SIG-M5 treated with dmso at 0.1 percent for 504 hours (cell line): ENCODE measurements around the gene RSL1D1.

Source experiments
- DNase-seq: peaks from one replicate; lab custom pipeline; 2025; ENCODE audit not compliant: unreplicated experiment; lab: John Stamatoyannopoulos, UW

RSL1D1 gene

DNA sequence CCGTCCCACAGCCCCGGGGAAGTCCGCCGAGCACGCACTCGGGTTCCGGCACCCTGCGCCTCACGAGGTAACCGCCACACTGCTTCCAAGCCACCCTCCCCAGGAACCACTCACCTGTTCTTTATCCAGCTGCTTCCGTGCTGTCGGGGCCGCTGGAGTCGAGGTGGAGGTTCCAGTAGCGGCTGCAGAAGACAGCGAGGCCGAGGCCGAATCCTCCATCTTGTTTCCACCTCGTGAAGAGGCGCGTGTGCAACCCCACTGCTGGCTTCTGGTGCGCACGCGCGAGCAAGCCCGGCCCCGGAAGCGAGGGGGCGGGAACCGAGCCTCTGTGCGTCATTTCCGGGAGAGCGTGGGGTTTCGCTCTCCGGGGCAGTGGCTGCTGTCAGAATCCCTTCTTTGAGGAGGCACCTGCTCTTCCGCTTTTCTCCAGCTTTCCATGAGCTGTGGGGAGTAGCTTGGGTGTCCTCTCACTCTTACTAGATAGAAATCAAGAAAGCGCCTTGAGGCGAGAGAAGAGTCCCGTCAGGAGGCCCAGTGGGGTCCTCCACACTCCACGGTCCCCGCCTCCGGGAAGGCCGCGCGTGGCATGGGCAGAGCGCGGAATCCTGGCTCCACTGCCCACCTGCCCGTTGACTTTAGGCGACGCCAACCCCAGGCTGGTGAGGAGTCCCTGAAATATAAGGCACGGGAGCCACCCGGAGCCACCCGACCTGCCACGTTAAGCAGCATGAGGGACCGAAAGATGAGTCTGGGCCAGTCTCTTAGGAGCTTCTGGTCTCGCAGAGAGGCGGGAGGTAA is at the start of gene RSL1D1:
RSL1D1 (minus strand) TSS at position 249 of the 798 bp plus-strand sequence; CDS start at position 219, 30 bp downstream.
- peak; percentile 91 for DNase-seq

GRCh38 chr16:11901091-11901490 is 49.7 kb upstream of the RSL1D1 start:
- no peak for DNase-seq

- DNase-seq: no peak
Measured at GRCh38 chr16:11896486-11897176, 45.3 kb upstream of the RSL1D1 start.

- DNase-seq: no peak
Measured at GRCh38 chr16:11893571-11893970, 42.2 kb upstream of the RSL1D1 start.

DNA sequence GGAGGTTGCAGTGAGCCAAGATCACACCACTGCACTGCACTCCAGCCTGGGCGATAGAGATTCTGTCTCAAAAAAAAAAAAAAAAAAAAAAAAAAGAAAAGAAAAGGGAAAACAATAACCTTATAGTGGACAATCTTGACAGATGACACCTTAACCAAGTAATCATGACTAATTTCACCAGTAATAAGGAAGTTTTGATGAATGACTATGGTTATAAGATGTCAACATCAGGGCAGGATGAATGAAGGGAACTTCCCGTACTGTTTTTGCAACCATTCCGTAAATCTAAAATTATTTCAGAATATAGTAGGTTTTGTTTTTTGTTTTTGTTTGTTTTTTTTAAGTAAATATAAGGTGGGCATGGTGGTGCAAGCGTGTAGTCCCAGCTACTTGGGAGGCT is 41.4 kb upstream of the RSL1D1 start:
- DNase-seq: no peak

GRCh38 chr16:11890231-11890965 is 39.1 kb upstream of the RSL1D1 start:
- no peak for DNase-seq

- DNase-seq: no peak
Measured at GRCh38 chr16:11886881-11887280, 35.5 kb upstream of the RSL1D1 start.

DNA sequence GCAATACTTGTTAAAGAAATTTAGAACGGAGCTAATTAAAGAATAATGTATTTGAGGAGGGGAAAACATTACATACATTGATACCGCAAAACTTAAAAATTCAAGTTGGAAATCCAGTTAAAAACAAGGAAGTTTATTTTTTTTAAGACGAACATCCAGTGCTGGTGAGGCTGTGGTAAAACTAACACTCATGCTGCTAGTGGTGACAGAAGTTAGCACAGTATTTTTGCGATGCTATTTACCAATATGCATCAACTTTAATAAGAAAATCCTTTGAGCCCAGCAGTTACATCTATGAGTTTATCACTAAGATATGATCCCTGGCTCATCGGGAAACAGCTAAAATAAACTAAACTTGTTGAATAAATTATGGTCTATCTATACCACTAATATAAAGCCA is 32.7 kb upstream of the RSL1D1 start:
- DNase-seq: no peak

GRCh38 chr16:11880007-11880406 is 28.7 kb upstream of the RSL1D1 start:
- no peak for DNase-seq

- DNase-seq: no peak
Measured at GRCh38 chr16:11877374-11877773, 26.0 kb upstream of the RSL1D1 start.

- no peak for DNase-seq
Measured at GRCh38 chr16:11876306-11876705, 25.0 kb upstream of the RSL1D1 start.

DNA sequence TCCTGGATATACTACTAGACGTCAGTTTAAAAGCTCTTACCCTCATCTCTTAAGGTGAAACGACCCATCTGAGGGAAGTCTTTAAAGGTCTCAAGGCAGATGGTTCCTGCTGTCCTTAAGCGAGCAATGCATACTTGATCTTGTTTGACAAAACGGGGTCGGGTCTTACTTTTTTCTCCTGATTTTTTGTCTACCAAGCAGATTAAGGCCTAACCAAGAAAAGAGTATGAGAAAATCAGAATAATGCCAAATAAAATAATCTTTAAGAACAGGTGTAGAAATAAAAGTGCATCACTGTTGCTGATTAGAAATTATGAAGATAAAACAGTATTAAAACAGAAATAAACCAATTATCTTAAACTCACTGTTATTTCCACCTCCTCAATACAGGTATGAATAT is 24.4 kb upstream of the RSL1D1 start:
- no peak for DNase-seq

DNA sequence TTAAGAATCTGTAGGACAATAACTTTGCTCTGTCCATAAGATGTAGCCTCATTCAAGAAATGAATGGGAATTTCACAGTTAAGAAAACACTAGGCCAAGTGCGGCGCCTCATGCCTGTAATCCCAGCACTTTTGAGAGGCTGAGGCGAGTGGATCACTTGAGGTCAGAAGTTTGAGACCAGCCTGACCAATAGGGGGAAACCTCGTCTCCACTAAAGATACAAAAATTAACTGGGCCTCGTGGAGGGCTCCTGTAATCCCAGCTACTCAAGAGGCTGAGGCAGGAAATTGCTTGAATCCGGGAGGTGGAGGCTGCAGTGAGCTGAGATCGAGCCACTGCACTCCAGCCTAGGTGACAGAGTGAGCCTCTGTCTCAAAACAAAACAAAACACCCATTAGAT is 19.9 kb upstream of the RSL1D1 start:
- no peak for DNase-seq

- DNase-seq: no peak
Measured at GRCh38 chr16:11870399-11870798, 19.1 kb upstream of the RSL1D1 start.

DNA sequence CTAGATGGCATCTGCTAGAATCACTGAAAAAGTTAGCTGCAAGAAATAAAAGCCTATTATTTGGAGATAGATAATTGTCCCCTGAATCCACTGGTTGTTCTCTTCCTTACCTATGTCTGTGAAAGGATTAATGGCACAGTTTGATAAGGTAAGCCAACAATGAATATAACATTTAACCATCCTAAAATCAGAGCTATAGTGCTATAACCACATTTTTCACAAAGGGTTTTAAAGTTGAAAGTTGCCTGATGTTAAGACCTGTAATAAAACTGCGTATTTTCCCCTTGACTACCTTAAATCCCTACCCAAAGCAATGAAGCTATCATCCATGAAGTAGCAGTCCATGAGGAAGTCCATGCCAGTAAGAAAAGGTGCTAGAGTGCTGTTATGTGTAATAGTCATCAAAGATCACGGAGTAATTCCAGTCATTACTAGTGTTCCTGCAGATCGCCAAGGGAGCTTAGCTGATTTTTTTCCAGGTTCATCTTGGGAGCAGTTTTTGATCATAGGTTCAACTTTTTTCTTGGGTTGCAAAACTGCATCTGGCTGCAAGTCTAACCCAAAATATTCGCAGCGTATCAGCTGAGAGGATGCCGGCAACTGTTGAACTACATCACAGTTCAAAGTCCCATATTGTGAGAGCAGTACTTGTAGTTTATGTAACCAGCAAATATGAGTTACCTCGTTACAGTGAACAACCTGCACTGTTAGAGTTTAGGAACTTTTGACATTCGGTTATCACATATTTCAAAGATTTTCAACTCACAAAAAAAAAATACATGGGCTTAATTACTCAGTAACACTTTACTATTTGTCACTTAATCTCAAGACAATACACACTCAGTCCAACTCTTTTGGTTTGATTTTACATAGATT is 18.2 kb upstream of the RSL1D1 start:
- DNase-seq: no peak

- DNase-seq: no peak
Measured at GRCh38 chr16:11868412-11868980, 17.2 kb upstream of the RSL1D1 start.

- no peak for DNase-seq
Measured at GRCh38 chr16:11862489-11862888, 11.1 kb upstream of the RSL1D1 start.

DNA sequence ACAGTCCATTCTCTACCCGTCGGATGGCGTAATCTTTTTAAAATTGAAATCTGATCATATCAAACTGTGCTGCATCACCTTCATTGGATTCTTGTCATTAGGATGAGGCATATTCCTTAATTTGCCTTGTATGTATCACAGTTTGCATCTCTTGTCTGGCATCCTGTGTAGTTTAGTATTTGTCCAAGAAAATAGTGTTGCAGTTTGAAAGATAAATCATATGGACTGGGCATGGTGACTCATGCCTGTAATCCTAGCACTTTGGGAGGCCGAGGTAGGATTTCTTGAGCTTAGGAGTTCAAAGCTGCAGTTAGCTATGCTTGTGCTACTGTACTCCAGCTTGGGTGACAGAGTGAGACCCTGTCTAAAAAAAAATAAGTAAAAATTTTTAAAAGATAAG is 5.8 kb upstream of the RSL1D1 start:
- DNase-seq: no peak

DNA sequence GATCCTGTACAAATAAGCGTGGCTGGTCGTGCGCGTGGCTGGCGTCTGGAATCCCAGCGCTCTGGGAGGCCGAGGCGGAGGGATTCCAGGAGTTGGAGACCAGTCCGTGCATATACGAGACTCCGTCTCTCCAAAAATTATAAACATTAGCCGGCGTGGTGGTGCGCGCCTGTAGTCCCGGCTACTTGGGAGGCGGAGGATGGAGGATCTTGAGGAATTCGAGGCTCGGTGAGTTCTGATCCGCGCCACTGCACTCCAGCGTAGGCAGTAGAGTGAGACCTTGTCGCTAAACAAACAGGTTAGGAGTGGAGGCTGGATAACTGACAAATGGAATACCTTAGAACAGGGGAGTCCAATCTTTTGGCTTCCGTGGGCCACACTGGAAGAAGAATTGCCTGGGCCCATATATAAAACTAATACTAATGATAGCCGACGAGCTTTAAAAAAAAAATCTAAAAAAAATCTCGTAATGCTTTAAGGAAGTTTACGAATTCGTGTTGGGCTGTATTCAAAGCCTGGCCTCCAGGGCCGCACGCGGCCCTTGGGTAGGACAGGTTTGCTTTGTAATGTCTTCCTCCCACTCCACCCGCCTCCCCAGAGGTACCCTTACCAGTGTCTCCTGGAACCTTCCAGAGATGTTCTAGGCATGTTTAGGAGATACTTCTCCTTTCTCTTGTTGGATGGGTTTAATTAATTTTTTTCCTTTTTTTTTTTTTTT is 909 bp upstream of the RSL1D1 start:
- no peak for DNase-seq

DNA sequence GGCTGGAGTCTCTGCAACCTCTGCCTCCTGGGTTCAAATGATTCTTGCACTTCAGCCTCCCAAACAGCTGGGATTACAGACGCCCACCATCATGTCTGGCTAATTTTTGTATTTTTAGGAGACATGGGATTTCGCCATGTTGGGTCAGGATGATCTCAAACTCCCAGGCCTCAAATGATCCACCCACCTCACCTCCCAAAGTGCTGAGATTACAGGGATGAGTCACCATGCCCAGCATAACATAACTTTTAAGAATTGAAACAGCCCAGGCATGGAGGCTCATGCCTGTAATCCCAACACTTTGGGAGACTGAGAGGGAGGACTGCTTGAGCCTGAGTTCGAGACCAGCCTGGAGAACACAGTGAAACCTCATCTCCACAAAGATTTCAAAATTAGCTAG is 2.5 kb downstream of the RSL1D1 start:
- no peak for DNase-seq
